CD4-positive, alpha-beta T cell (primary cell): ENCODE results near the gene TNRC6B. TPM values are rescaled to one million over a fixed set of nuclear protein-coding genes. Genes with fewer than 3 reads are reported as not detected.

ENCODE experiments used
- ATAC-seq: fragments of 200-7000 bp; cut with Tn5 transposase; one replicate; pipeline ENCODE4 v1.10.0; 2022; ENCODE audit warnings: mild to moderate bottlenecking; ENCODE audit not compliant: poor library complexity
- CTCF ChIA-PET: fragments of 350-600 bp; sonication (Branson Sonifier 250); formaldehyde crosslinking; loops from one replicate; lab custom pipeline; 2021; ENCODE audit warnings: antibody characterized with exemption, inconsistent platforms; lab: Charles Lee
- POLR2A ChIA-PET: fragments of 350-600 bp; sonication (Branson Sonifier 250); formaldehyde crosslinking; loops from one replicate; lab custom pipeline; 2021; ENCODE audit warnings: antibody characterized with exemption, inconsistent platforms; lab: Charles Lee
- DNase-seq, 14 experiments: peaks; one replicate each; pipeline ENCODE4 v3.0.0-alpha.2; 2013 to 2020; ENCODE audit warnings: mixed read lengths in 2 of 14
- H3K27ac ChIP-seq, 2 donors: one replicate each; pipeline versions ENCODE4 v1.5.1 to v1.7.0; 2013; ENCODE audit warnings: low read length in 2 of 2, low read depth in 1 of 2, mild to moderate bottlenecking in 1 of 2
- H3K27me3 ChIP-seq, 2 experiments: 1 replicate in 1 of 2; 2 replicates in 1 of 2; pipeline versions ENCODE4 v1.6.1 to v1.7.0; 2013; ENCODE audit warnings: low read length in 2 of 2, control low read depth in 1 of 2, mild to moderate bottlenecking in 1 of 2, moderate library complexity in 1 of 2; ENCODE audit not compliant: insufficient read depth in 2 of 2, control insufficient read depth in 1 of 2
- H3K36me3 ChIP-seq: one replicate; pipeline ENCODE4 v1.6.1; 2013; ENCODE audit warnings: low read length, control low read depth; ENCODE audit not compliant: insufficient read depth
- H3K4me1 ChIP-seq: one replicate; pipeline ENCODE4 v1.6.1; 2013; ENCODE audit warnings: low read length, control low read depth; ENCODE audit not compliant: insufficient read depth
- H3K4me3 ChIP-seq: one replicate; pipeline ENCODE4 v1.5.1; 2013; ENCODE audit warnings: mild to moderate bottlenecking, low read length, moderate library complexity
- H3K9me3 ChIP-seq, 2 experiments: 1 replicate in 1 of 2; 2 replicates in 1 of 2; pipeline versions ENCODE4 v1.6.1 to v1.7.0; 2013; ENCODE audit warnings: low read length in 2 of 2, mild to moderate bottlenecking in 2 of 2, control low read depth in 1 of 2, moderate library complexity in 1 of 2; ENCODE audit not compliant: control insufficient read depth in 1 of 2, insufficient read depth in 1 of 2
- H3K27ac Mint-ChIP-seq: one replicate; pipeline ENCODE4 v1.8.0; 2020; ENCODE audit warnings: mixed read lengths
- H3K27me3 Mint-ChIP-seq: one replicate; pipeline ENCODE4 v1.8.0; 2021; ENCODE audit warnings: mixed read lengths
- H3K36me3 Mint-ChIP-seq: one replicate; pipeline ENCODE4 v1.8.0; 2021; ENCODE audit warnings: low read depth, mixed read lengths
- H3K4me1 Mint-ChIP-seq: one replicate; pipeline ENCODE4 v1.8.0; 2021; ENCODE audit warnings: low read depth, mixed read lengths
- H3K4me3 Mint-ChIP-seq: one replicate; pipeline ENCODE4 v1.8.0; 2020; ENCODE audit warnings: mild to moderate bottlenecking, mixed read lengths
- H3K9me3 Mint-ChIP-seq: one replicate; pipeline ENCODE4 v1.8.0; 2020; ENCODE audit warnings: mixed read lengths
- CTCF ChIP-seq: fragments of 200-600 bp; IDR thresholded peaks from one replicate; pipeline ENCODE4 v1.8.0; 2022; ENCODE audit warnings: antibody characterized with exemption, mild to moderate bottlenecking
- intact Hi-C, 2 experiments: fragments of 100-400 bp; cut with DNase I in 1 of 2; cut with micrococcal nuclease in 1 of 2; formaldehyde crosslinking; loops; one replicate each; pipeline versions ENCODE4 v1.15.1 to v1.9.0; 2023 to 2025; cut with DNase I, micrococcal nuclease
- total RNA-seq, 174 experiments: library from RNA in 2 of 174; stranded (reverse) in 2 of 174; gene quantifications; one replicate each; pipeline ENCODE4 v1.2.3 and lab custom pipeline; 2021 to 2026

TNRC6B gene
- total RNA-seq, 2 experiments from 2014 or later = 110 to 111 TPM

DNA sequence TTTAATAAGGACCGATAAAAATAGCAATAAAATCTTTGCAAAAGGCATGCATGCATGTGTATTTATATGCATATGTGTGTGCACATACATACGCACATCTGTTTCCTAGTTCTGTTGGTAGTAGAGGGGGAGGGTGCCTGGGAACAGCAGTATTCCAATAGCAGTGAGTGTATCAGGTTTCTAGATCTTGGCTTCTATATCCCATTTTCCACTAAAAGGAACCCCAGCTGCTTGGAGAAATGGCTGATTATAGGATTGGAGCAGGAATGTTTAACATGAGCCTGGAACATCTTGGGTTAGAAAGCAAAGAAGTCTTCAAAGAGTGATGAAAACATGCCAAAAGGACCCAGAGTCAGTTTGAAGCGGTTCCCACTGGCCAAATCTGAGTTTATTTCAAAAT lies 21.0 kb downstream of the TNRC6B start:
- no peak overlapping the region for H3K4me3 ChIP-seq
- no peak for TF ChIP-seq CTCF
- no peaks in the 10 kb centered on the region for H3K27me3 ChIP-seq
- no peak for ATAC-seq
- no peaks in the 10 kb centered on the region for H3K9me3 ChIP-seq
- Mint-ChIP-seq H3K9me3 (no peaks in the 10 kb centered on the region), H3K27me3 (no peaks in the 10 kb centered on the region), H3K36me3 (peaks cover 27% of the 10 kb centered on the region), H3K4me1 (peaks cover 81% of the 10 kb centered on the region), H3K4me3 (no peak overlapping the region), H3K27ac (peak overlapping the region; percentile 91)
- no peak overlapping the region for H3K27ac ChIP-seq
- ChIA-PET POLR2A (no interaction called here), CTCF (interaction anchor here (1.1 kb wide), 1 partner anchor 43 kb away, joined by 3 read pairs; no protein-coding TSS in a partner anchor)
- no peak for DNase-seq
- intact Hi-C loops = loop anchor here in 1 of 2 experiments (1.0 to 2.0 kb wide), 2 partner anchors 14 to 41 kb away; no protein-coding TSS in a partner anchor
- H3K36me3 ChIP-seq = peaks cover 19% of the 10 kb centered on the region
- H3K4me1 ChIP-seq = peaks cover 60% of the 10 kb centered on the region

DNA sequence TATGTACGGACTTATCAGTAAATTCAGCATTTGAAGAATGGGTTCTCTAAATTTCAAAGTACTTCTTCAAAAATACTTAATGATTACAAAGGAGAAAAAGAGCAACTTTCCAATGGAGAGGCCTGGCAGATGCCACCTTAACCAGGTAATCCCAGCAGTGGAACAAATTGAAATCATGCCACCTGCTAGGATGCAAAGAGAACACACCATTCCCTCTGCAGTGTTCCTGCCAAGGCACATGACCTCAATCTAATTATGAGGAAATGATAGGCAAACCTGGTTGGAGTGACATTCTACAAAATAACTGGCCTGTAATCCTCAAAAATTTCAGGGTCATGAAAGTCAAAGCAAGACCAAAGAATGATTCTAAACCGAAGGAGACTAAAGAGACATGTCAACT lies 21.5 kb downstream of the TNRC6B start:
- Mint-ChIP-seq H3K36me3 (peaks cover 25% of the 10 kb centered on the region), H3K9me3 (no peaks in the 10 kb centered on the region), H3K4me1 (peaks cover 81% of the 10 kb centered on the region), H3K27me3 (no peaks in the 10 kb centered on the region), H3K4me3 (no peak overlapping the region), H3K27ac (peak overlapping the region; percentile 91)
- ChIA-PET CTCF (no interaction called here), POLR2A (interaction anchor here (0.7 kb wide), 1 partner anchor 22 kb away, joined by 3 read pairs; the partner anchor contains the start of gene TNRC6B)
- ATAC-seq (no peak), DNase-seq (no peak)
- no peak for TF ChIP-seq CTCF
- intact Hi-C loops = loop anchor here in 1 of 2 experiments (1.0 to 2.0 kb wide), 2 partner anchors 14 to 40 kb away; no protein-coding TSS in a partner anchor
- H3K36me3 ChIP-seq = peaks cover 19% of the 10 kb centered on the region
- no peak overlapping the region for H3K4me3 ChIP-seq
- H3K27me3 ChIP-seq = no peaks in the 10 kb centered on the region
- H3K9me3 ChIP-seq = no peaks in the 10 kb centered on the region
- H3K4me1 ChIP-seq = peaks cover 58% of the 10 kb centered on the region
- no peak overlapping the region for H3K27ac ChIP-seq

DNA sequence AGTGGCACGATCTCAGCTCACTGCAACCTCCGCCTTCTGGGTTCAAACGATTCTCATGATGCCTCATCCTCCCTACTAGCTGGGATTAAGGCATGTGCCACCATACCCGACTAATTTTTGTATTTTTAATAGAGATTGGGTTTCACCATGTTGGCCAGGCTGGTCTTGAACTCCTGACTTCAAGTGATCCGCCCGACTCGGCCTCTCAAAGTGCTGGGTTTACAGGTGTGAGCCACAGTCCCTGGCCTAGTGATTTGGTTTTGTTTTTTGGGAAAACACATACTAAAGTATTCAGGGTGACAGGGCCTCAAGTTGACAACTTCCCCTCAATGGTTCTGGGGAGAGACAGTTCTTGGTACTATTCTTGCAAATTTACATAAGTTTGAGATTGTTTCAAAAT lies 22.1 kb downstream of the TNRC6B start:
- H3K4me1 Mint-ChIP-seq = peaks cover 81% of the 10 kb centered on the region
- H3K27ac Mint-ChIP-seq = peak overlapping the region; percentile 91
- POLR2A ChIA-PET = interaction anchor here (0.7 to 1.4 kb wide), 2 partner anchors 21 to 22 kb away, joined by 3 read pairs; partner anchors contain the start of gene TNRC6B

More for the DNA sequence above, 22.1 kb downstream of the TNRC6B start:
- peaks cover 25% of the 10 kb centered on the region for H3K36me3 Mint-ChIP-seq
- Histone ChIP-seq H3K9me3 (no peaks in the 10 kb centered on the region), H3K4me3 (no peak overlapping the region), H3K27ac (no peak overlapping the region), H3K4me1 (peaks cover 56% of the 10 kb centered on the region), H3K36me3 (peaks cover 19% of the 10 kb centered on the region), H3K27me3 (no peaks in the 10 kb centered on the region)
- no peak overlapping the region for H3K4me3 Mint-ChIP-seq
- ATAC-seq = no peak
- H3K9me3 Mint-ChIP-seq = no peaks in the 10 kb centered on the region
- TF ChIP-seq CTCF = no peak
- CTCF ChIA-PET = interaction anchor here (0.6 kb wide), 1 partner anchor 15 kb away, joined by 3 read pairs; no protein-coding TSS in a partner anchor
- no peaks in the 10 kb centered on the region for H3K27me3 Mint-ChIP-seq
- intact Hi-C loops = loop anchor here (1.0 to 5.0 kb wide), 4 partner anchors 13 to 1087 kb away; partner anchors contain the start of gene RANGAP1 (in 1 of the 2)
- DNase-seq = no peak
